HAP-1 (cell line): ENCODE results near the gene COL13A1.
A peak's percentile ranks its signal among the peaks of the same experiment; 100 is the strongest.

ENCODE experiments used
- DNase-seq, 2 experiments: peaks; one replicate each; pipeline ENCODE4 v3.0.0-alpha.2; 2016 to 2020; ENCODE audit warnings: low spot score in 2 of 2
- H3K27me3 ChIP-seq: fragments of 250-450 bp; sonication (Bioruptor Pico); 2 replicates; pipeline ENCODE4 v1.5.1; 2020; ENCODE audit warnings: low read depth, mild to moderate bottlenecking, moderate library complexity
- H3K36me3 ChIP-seq: fragments of 250-450 bp; sonication (Bioruptor Pico); replicated peaks from 2 replicates; pipeline ENCODE4 v1.5.1; 2020; ENCODE audit warnings: mild to moderate bottlenecking
- H3K4me1 ChIP-seq: fragments of 250-450 bp; sonication (Bioruptor Pico); 2 replicates; pipeline ENCODE4 v1.5.1; 2020; ENCODE audit warnings: mild to moderate bottlenecking
- H3K4me3 ChIP-seq: fragments of 250-450 bp; sonication (Bioruptor Pico); 2 replicates; pipeline ENCODE4 v1.5.1; 2020; ENCODE audit warnings: mild to moderate bottlenecking, moderate library complexity
- H3K9me3 ChIP-seq: fragments of 250-450 bp; sonication (Bioruptor Pico); 2 replicates; pipeline ENCODE4 v1.5.1; 2020; ENCODE audit warnings: mild to moderate bottlenecking, moderate library complexity
- in situ Hi-C: fragments of 300-500 bp; cut with MboI; formaldehyde crosslinking; loops from 3 replicates; pipeline ENCODE4 v1.14.3; 2020; ENCODE audit warnings: low sequenced_read_pairs, inconsistent platforms, mixed read lengths

COL13A1 gene

DNA sequence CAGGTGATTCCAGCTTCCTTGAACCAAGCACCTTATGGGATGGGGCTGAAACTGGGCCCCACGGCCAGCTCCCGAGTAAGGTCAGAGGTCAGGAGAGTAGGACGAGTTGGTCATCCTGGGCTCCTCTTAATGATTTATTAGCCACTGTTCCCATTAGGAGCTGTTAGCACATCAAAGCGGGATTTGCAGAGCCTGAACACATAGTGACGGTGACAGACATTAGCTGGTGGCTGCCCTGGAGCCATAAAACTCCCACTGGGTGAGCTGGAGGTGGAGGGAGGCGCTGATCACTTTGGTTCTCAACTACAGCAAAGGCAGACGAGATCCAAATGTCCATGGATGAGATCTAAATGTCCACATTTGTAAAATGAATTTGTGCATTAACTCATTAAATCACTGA, 48.1 kb downstream of the COL13A1 start:
- in situ Hi-C loops = no loop called here
- Histone ChIP-seq H3K27me3 (no peaks in the 10 kb centered on the region), H3K36me3 (no peaks in the 10 kb centered on the region), H3K4me1 (no peaks in the 10 kb centered on the region), H3K4me3 (no peak overlapping the region), H3K9me3 (no peaks in the 10 kb centered on the region)
- no peak for DNase-seq

DNA sequence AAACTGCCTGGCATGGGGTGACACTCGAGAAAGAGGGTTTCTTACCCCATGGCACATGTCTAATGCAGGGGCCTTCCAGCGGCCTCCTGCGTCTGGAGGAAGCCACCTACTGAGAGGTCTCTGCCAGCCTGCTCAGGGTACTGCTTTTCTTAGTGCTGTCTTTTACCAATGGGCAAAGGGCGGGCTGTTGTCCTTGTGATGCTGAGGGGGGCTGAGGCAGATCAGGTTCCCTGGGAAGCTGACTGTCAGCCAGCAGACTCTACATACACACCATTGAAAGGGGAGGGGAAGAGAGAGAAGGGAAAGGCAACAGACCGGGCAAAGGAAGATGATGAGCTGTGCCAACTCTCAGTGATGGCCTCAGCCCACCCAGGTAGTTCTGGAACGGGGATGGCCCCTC, 48.7 kb downstream of the COL13A1 start:
- Histone ChIP-seq H3K4me1 (no peaks in the 10 kb centered on the region), H3K9me3 (no peaks in the 10 kb centered on the region), H3K4me3 (no peak overlapping the region), H3K36me3 (no peaks in the 10 kb centered on the region), H3K27me3 (no peaks in the 10 kb centered on the region)
- in situ Hi-C loops = no loop called here
- DNase-seq = no peak

DNA sequence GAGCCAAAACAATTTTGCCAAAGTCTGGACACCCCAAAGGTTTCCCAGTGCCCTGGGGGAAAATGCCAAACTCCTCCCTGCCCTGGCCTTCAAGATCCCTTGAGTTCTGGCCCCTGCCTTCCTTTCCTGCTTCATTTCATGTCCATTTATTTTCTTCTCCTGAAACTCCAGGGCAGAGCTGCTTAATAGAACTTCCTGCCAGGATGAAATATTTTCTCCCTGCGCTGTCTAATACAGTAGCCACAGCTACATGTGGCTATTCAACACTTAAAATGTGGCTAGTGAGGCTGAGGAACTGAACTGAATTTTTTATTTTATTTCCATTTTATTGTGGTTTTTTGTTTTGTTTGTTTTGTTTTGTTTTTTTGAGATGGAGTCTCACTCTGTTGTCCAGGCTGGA, 49.6 kb downstream of the COL13A1 start:
- Histone ChIP-seq H3K27me3 (no peaks in the 10 kb centered on the region), H3K4me1 (no peaks in the 10 kb centered on the region), H3K36me3 (no peaks in the 10 kb centered on the region), H3K4me3 (no peak overlapping the region), H3K9me3 (no peaks in the 10 kb centered on the region)
- no peak for DNase-seq
- in situ Hi-C loops = no loop called here

DNA sequence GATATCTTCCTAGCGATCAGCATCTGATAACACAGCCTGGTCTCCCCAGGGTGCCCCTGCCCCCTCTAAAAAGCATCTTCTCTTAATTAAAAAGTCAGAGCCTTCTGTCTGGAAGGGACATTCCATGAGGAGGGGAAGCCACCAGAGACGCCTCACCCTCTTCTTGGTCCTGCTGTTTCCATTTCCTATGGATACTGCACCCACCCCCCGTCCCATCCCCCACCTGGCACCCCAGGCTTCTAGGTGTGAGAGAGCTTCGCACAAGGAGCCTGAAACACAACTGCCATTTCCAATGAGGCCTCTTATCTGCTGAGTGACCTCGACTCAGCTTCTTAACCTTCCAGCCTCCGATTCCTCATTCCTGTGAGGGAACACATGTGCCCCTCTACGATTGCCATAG, 51.4 kb downstream of the COL13A1 start:
- no peak overlapping the region for H3K4me3 ChIP-seq
- H3K27me3 ChIP-seq = no peaks in the 10 kb centered on the region
- in situ Hi-C loops = no loop called here
- H3K9me3 ChIP-seq = no peaks in the 10 kb centered on the region
- H3K4me1 ChIP-seq = no peaks in the 10 kb centered on the region
- DNase-seq = no peak
- no peaks in the 10 kb centered on the region for H3K36me3 ChIP-seq

DNA sequence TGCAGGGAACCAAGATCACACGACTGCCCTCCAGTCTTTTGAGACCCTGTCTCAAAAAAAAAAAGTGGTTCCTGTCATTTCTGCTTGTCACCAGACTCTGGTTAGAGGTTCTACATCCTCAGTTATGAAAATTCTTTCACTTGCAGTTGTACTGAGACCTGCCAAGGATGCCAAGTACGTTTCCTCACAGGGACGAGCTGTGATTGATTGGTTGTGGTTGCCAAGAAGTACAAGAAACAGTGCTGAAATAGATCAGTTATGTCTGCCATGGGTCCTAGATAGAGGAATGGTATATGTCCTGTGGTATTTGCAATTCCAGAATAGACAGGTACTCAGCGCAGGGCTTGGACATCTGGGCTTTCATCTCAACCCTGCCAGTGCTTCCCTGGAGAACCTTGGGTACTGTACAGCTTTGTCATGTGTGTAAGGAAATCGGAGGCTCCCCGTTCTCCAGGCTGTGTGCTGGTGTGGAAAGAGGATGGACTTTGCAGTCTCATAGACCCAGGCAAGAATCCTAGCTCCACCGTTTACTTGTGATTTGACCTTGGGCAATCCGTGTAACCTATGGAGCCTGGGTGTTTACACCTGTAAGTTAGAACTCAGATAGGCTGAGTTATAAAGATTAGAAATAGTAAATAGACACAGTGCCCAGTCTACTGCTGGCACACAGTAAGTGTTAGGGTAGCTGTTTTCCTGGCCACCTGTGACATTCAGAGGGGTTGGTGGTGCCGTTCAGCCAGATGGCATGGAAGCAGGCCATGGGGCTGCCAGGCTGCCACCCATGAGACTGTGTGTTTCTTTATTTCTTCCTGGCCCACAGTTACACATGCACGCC, 53.0 kb downstream of the COL13A1 start:
- no peaks in the 10 kb centered on the region for H3K9me3 ChIP-seq
- in situ Hi-C loops = no loop called here
- no peak overlapping the region for H3K4me3 ChIP-seq
- H3K27me3 ChIP-seq = no peaks in the 10 kb centered on the region
- no peaks in the 10 kb centered on the region for H3K36me3 ChIP-seq
- H3K4me1 ChIP-seq = no peaks in the 10 kb centered on the region
- DNase-seq = no peak

DNA sequence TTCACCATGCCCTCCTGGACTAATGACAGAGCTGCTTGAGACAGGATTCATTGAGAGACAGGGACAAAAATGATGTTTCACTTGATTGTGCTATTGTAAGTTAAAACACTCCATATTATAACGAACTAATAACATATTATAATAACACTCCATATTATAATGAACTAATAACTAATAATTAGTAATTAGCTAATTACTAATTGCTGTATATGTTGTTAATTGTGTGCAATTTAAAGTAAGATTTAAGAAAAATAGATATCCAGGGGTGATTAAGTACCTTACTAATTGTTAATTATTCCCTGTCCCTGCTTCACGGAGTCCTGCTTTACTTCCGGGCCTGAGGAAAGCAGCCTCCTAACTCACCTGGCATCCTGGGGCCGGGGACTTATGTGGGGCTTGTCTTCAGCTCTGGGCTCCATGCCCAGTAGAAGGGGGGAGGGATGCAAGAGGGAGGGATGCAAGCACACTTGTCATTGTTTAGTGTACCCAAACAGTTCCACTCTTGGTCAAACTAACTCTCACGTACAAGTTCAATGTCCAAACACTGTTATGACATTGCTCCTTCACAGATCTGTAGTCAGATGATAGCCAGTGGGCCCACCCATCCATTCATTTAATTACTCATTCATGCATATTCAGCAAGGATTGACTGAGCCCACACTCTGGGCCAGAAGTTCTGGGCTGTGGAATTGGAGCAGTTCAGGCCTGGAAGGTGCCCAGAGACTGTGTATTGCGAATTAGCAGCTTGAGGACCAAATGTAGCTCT, 53.8 kb downstream of the COL13A1 start:
- Histone ChIP-seq H3K4me1 (no peaks in the 10 kb centered on the region), H3K4me3 (no peak overlapping the region), H3K9me3 (no peaks in the 10 kb centered on the region), H3K27me3 (no peaks in the 10 kb centered on the region), H3K36me3 (no peaks in the 10 kb centered on the region)
- DNase-seq = no peak
- in situ Hi-C loops = no loop called here

DNA sequence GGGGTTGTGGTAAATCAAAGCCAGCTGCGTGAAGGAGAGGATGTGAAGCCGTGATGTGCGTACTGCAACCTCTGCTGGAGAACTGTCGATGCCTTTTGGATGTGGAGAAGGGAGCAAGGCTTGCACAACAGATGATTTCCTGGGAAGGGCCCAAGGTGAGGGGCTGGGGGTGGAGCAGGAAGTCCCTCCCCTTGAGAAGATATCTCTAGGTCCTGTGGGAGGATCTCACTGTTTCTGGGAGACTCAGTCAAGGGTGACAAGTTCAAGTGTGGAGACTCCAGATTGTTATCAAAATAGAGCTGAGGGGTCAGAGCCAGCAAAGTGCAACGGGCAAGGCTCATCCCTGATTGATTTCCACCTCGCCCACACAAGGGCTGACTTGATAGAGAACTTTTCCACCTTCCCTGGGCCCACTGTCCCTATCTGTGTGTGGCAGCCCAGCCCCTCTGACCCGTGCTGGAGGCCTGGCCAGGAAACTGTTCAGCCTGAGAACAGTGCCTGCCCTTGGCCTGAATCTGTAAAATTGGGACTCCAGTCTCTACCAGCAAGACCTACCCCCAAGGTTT, 55.0 kb downstream of the COL13A1 start:
- no peaks in the 10 kb centered on the region for H3K27me3 ChIP-seq
- no peak for DNase-seq
- in situ Hi-C loops = no loop called here
- H3K9me3 ChIP-seq = no peaks in the 10 kb centered on the region
- H3K36me3 ChIP-seq = no peaks in the 10 kb centered on the region
- no peak overlapping the region for H3K4me3 ChIP-seq
- H3K4me1 ChIP-seq = no peaks in the 10 kb centered on the region

DNA sequence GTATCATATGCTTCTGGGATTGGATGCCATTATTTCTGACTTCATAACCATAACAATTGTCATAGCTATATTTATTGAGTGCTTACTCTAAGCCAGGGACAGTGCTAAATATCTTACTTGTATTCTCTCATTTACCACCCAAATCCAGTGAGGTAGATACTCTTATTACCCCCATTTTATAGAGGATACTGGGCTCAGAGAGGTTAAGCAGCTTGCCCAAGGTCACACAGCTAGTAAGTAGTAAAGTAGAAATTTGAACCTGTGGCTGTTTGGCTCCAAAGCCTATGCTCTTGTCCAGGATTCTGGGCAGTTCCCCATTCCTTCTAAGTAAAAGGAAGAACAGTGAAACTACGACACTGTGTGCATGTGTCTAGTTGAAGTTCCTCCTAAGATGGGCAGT, 56.5 kb downstream of the COL13A1 start:
- no peak for DNase-seq
- Histone ChIP-seq H3K4me3 (no peak overlapping the region), H3K27me3 (no peaks in the 10 kb centered on the region), H3K4me1 (no peaks in the 10 kb centered on the region), H3K9me3 (no peaks in the 10 kb centered on the region), H3K36me3 (no peaks in the 10 kb centered on the region)
- in situ Hi-C loops = no loop called here

DNA sequence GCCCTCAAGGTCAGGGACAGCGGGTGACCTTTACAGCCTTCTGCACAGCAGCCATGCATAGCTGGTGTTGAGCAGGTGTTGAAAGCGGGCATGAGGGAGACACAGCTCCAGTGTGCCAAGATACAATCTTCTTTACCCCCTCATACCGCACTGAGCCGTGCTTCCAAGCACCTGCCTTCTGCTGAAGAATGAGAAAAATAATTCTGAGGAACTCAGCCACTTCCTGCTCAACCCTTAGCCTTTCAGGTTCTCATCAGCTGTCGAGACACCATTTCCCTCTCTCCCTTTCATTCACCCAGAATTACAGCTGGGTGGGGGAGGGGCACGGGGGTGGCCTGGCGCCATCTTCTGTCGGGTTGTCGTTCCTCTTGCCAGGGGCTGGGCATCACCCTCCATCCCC, 58.6 kb downstream of the COL13A1 start:
- Histone ChIP-seq H3K4me1 (no peaks in the 10 kb centered on the region), H3K4me3 (no peak overlapping the region), H3K36me3 (no peaks in the 10 kb centered on the region), H3K27me3 (no peaks in the 10 kb centered on the region), H3K9me3 (no peaks in the 10 kb centered on the region)
- in situ Hi-C loops = no loop called here
- no peak for DNase-seq

DNA sequence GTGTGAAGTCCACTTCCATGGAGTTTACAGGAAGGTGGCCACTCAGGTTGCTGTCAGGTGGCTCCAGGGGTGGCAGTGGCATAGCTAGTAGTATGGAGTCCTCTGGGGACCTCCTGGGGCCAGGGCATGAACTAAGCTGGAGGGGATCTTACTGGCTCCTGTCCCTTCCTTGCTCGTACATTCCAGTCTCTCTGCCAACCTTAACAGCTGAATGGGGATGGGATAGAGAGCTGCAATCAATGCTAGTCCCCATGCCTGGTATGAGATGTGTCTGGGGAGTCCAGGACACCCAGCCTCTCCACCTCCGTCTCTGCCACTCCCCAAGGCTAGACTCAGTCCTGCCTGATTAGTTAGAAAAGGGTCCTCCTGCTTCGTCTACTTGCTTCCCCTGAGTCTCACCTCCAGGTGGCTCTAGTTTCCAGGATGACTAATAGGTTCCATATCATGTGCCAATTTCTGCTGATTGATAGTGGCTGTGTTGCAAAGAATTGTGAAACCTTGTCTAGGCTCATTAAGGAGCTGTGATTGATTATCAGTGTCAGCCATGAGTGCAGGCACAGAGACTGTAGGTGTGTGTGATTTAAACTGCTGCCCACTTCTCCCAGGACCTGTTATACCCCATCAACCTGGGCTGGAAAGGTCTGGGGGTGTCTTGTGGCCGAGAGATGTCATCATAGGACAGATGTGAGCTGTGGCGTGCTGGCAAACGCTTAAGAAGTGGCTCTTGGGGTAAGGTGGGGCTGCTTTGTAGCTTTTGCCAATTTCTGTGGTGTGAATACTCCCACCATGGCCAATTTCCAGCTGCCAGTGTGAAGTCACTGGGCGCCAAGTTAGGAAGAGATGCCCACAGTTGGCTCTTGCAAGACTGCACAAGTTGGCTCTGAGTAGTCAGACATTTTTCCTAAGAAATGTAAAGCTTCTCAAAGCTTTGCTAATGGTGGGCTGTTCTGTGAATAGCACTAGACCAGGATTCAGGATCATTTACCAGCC, 59.8 kb downstream of the COL13A1 start:
- no peak overlapping the region for H3K4me3 ChIP-seq
- H3K27me3 ChIP-seq = no peaks in the 10 kb centered on the region
- peak; percentile 25 to 42 for DNase-seq
- in situ Hi-C loops = no loop called here
- no peaks in the 10 kb centered on the region for H3K4me1 ChIP-seq
- no peaks in the 10 kb centered on the region for H3K36me3 ChIP-seq
- no peaks in the 10 kb centered on the region for H3K9me3 ChIP-seq

DNA sequence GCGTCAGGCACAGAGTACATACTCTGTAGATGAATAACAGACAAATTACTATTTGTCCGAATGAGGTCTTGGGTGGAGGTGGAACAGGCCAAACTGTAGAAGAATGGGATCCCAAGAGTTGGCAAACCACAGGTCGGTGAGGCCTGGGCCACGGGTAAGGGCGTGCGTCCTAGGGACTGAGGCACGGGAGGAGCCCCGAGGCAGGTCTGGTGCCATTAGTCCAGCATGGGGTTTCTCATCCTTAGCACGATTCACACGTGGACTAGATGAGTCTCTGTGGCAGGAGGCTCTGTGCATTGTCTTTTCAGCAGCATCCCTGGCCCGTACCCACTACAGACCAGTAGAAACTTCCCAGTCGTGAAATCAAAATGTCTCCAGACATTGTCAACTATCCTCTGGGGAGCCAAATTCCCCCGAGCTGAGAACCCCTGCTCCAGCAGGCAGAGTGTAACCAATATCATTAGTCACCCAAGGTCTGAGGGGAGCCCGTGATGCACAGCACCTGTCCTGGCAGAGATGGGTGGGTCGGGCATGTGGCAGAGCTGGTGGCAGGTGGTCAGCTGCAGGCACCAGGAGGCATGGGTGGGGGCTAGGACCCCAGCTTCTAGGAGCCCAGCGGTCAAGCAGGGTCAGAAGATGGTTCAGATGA, 61.3 kb downstream of the COL13A1 start:
- no peaks in the 10 kb centered on the region for H3K27me3 ChIP-seq
- no peaks in the 10 kb centered on the region for H3K36me3 ChIP-seq
- in situ Hi-C loops = no loop called here
- H3K4me3 ChIP-seq = no peak overlapping the region
- H3K4me1 ChIP-seq = peaks cover 10% of the 10 kb centered on the region
- no peak for DNase-seq
- H3K9me3 ChIP-seq = no peaks in the 10 kb centered on the region

DNA sequence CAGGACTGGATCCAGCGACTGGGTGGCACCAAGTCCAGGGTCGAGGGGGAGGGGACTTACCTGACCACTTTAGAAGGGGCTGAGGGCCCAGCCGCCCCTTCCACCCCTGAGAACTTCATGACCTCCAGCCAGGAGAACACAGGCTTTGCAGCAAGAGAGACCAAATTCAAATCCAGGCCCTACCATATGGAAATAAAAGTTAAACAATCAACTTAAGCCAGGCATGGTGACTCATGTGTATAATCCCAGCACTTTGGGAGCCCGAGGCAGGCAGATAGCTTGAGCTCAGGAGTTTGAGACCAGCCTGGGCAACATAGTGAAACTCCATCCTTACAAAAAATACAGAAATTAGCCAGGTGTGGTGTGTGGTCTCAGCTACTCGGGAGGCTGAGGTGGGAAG, 61.9 kb downstream of the COL13A1 start:
- Histone ChIP-seq H3K9me3 (no peaks in the 10 kb centered on the region), H3K4me1 (peaks cover 16% of the 10 kb centered on the region), H3K27me3 (no peaks in the 10 kb centered on the region), H3K36me3 (no peaks in the 10 kb centered on the region), H3K4me3 (no peak overlapping the region)
- in situ Hi-C loops = no loop called here
- DNase-seq = no peak

DNA sequence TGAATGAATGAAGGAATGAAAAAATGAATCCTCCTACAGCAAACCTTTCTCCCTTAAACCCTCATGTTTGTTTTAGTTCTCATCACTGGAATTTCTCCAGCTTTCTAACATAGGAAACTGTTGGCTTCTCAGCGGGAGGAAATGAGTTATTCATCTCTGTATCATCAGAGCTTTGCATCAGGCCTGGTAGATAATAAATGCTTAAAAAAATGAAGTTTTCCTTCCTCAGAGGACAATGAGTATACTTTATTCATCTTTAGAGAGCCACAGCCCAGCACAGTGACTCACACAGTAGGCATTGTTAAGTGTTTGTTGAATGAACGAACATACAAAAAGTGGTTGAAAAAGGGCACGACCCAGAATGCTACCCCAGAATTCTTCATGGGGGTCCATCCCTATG, 62.6 kb downstream of the COL13A1 start:
- in situ Hi-C loops = no loop called here
- no peak for DNase-seq
- H3K4me3 ChIP-seq = no peak overlapping the region
- no peaks in the 10 kb centered on the region for H3K36me3 ChIP-seq
- H3K9me3 ChIP-seq = no peaks in the 10 kb centered on the region
- H3K27me3 ChIP-seq = no peaks in the 10 kb centered on the region
- H3K4me1 ChIP-seq = peaks cover 19% of the 10 kb centered on the region
